HEK293 (cell line): ENCODE data around the gene PPP1CC.
A peak's percentile ranks its signal among the peaks of the same experiment; 100 is the strongest.

ENCODE experiments used
- CTCF ChIA-PET: fragments of 350-600 bp; formaldehyde crosslinking; extraction: SDS; loops from one replicate; lab custom pipeline; 2021; ENCODE audit warnings: antibody characterized with exemption; lab: Yijun Ruan, JAX
- POLR2A ChIA-PET: fragments of 300-600 bp; formaldehyde crosslinking; extraction: SDS; loops from one replicate; lab custom pipeline; 2020; ENCODE audit warnings: antibody characterized with exemption, inconsistent platforms; lab: Yijun Ruan, JAX
- H3K27ac ChIP-seq: fragments of 200-500 bp; sonication (Bioruptor generic); 2 replicates; pipeline ENCODE4 v1.5.1; 2014; ENCODE audit warnings: low read depth, low read length, control low read depth, inconsistent platforms; ENCODE audit errors: extremely low read depth
- H3K36me3 ChIP-seq, 2 experiments: fragments of 200-500 bp in 1 of 2; sonication (Bioruptor generic) in 1 of 2; 1 replicate in 1 of 2; 2 replicates in 1 of 2; pipeline ENCODE4 v1.5.1; 2014 to 2017; ENCODE audit warnings: inconsistent platforms in 2 of 2, low read length in 2 of 2; ENCODE audit not compliant: control insufficient read depth in 2 of 2, insufficient read depth in 1 of 2
- H3K4me1 ChIP-seq: fragments of 200-500 bp; sonication (Bioruptor generic); 2 replicates; pipeline ENCODE4 v1.5.1; 2014; ENCODE audit warnings: mild to moderate bottlenecking, low read length, inconsistent platforms; ENCODE audit not compliant: control insufficient read depth, insufficient read depth
- H3K4me3 ChIP-seq: 2 replicates; pipeline ENCODE4 v1.5.1; 2011; ENCODE audit warnings: low read depth, mild to moderate bottlenecking, control low read depth, low read length, moderate library complexity
- H3K9me3 ChIP-seq: fragments of 200-500 bp; sonication (Bioruptor generic); 2 replicates; pipeline ENCODE4 v1.5.1; 2014; ENCODE audit warnings: low read depth, low read length, inconsistent platforms; ENCODE audit not compliant: control insufficient read depth, insufficient read depth
- KLF7 ChIP-seq: fragments of 450-650 bp; formaldehyde crosslinking; IDR thresholded peaks from 2 replicates; pipeline ENCODE4 v1.5.1; 2016; ENCODE audit warnings: missing biosample characterization, missing genetic modification characterization, borderline replicate concordance
- KLF8 ChIP-seq: fragments of 450-650 bp; formaldehyde crosslinking; IDR thresholded peaks from 2 replicates; pipeline ENCODE4 v1.5.1; 2016; ENCODE audit warnings: missing biosample characterization, missing genetic modification characterization
- SCRT2 ChIP-seq: fragments of 450-650 bp; formaldehyde crosslinking; IDR thresholded peaks from 2 replicates; pipeline ENCODE4 v1.5.1; 2016; ENCODE audit warnings: missing biosample characterization, missing genetic modification characterization
- ZBTB1 ChIP-seq: fragments of 450-650 bp; formaldehyde crosslinking; IDR thresholded peaks from 2 replicates; pipeline ENCODE4 v1.5.1; 2016; ENCODE audit warnings: missing biosample characterization, missing genetic modification characterization
- ZNF121 ChIP-seq: fragments of 450-650 bp; formaldehyde crosslinking; IDR thresholded peaks from 2 replicates; pipeline ENCODE4 v1.5.1; 2016; ENCODE audit warnings: missing biosample characterization, missing genetic modification characterization
- ZNF132 ChIP-seq: fragments of 450-650 bp; formaldehyde crosslinking; IDR thresholded peaks from 2 replicates; pipeline ENCODE4 v1.5.1; 2017; ENCODE audit warnings: missing biosample characterization, missing genetic modification characterization, borderline replicate concordance
- ZNF138 ChIP-seq: fragments of 450-650 bp; formaldehyde crosslinking; IDR thresholded peaks from 2 replicates; pipeline ENCODE4 v1.5.1; 2016; ENCODE audit warnings: missing biosample characterization, missing genetic modification characterization, borderline replicate concordance
- ZNF140 ChIP-seq: fragments of 450-650 bp; formaldehyde crosslinking; IDR thresholded peaks from 2 replicates; pipeline ENCODE4 v1.5.1; 2016; ENCODE audit warnings: missing biosample characterization, missing genetic modification characterization
- ZNF423 ChIP-seq: fragments of 450-650 bp; formaldehyde crosslinking; IDR thresholded peaks from 2 replicates; pipeline ENCODE4 v1.5.1; 2016; ENCODE audit warnings: missing biosample characterization, missing genetic modification characterization
- ZNF549 ChIP-seq: fragments of 450-650 bp; IDR thresholded peaks from 2 replicates; pipeline ENCODE4 v1.5.1; 2018; ENCODE audit warnings: missing biosample characterization, missing genetic modification characterization, mild to moderate bottlenecking, inconsistent platforms, moderate library complexity
- ZNF558 ChIP-seq: fragments of 450-650 bp; formaldehyde crosslinking; IDR thresholded peaks from 2 replicates; pipeline ENCODE4 v1.5.1; 2016; ENCODE audit warnings: missing biosample characterization, missing genetic modification characterization
- ZNF585B ChIP-seq: fragments of 450-650 bp; formaldehyde crosslinking; IDR thresholded peaks from 2 replicates; pipeline ENCODE4 v1.5.1; 2016; ENCODE audit warnings: missing biosample characterization, missing genetic modification characterization
- ZNF624 ChIP-seq: fragments of 450-650 bp; formaldehyde crosslinking; IDR thresholded peaks from 2 replicates; pipeline ENCODE4 v1.5.1; 2017; ENCODE audit warnings: missing biosample characterization, missing genetic modification characterization
- ZNF654 ChIP-seq: fragments of 450-650 bp; formaldehyde crosslinking; IDR thresholded peaks from 2 replicates; pipeline ENCODE4 v1.5.1; 2016; ENCODE audit warnings: low read depth, missing biosample characterization, missing genetic modification characterization
- ZNF664 ChIP-seq: fragments of 450-650 bp; formaldehyde crosslinking; IDR thresholded peaks from 2 replicates; pipeline ENCODE4 v1.5.1; 2016; ENCODE audit warnings: missing biosample characterization, missing genetic modification characterization
- ZNF670 ChIP-seq: fragments of 450-650 bp; formaldehyde crosslinking; IDR thresholded peaks from 2 replicates; pipeline ENCODE4 v1.5.1; 2016; ENCODE audit warnings: missing biosample characterization, missing genetic modification characterization, low read depth
- ZSCAN16 ChIP-seq: fragments of 450-650 bp; formaldehyde crosslinking; IDR thresholded peaks from 2 replicates; pipeline ENCODE4 v1.5.1; 2016; ENCODE audit warnings: missing biosample characterization, missing genetic modification characterization
- ZSCAN23 ChIP-seq: fragments of 450-650 bp; formaldehyde crosslinking; IDR thresholded peaks from 2 replicates; pipeline ENCODE4 v1.5.1; 2016; ENCODE audit warnings: missing biosample characterization, missing genetic modification characterization
- TF ChIP-seq, protein P1 (sequence below): fragments of 450-650 bp; formaldehyde crosslinking; IDR thresholded peaks from 2 replicates; pipeline ENCODE4 v1.5.1; 2017; ENCODE audit warnings: missing biosample characterization, mild to moderate bottlenecking, missing genetic modification characterization, moderate library complexity
- TF ChIP-seq, protein P2 (sequence below): fragments of 450-650 bp; formaldehyde crosslinking; IDR thresholded peaks from 2 replicates; pipeline ENCODE4 v1.5.1; 2017; ENCODE audit warnings: missing biosample characterization, missing genetic modification characterization
- TF ChIP-seq, protein P3 (sequence below): fragments of 450-650 bp; formaldehyde crosslinking; IDR thresholded peaks from 2 replicates; pipeline ENCODE4 v1.5.1; 2016; ENCODE audit warnings: missing biosample characterization, missing genetic modification characterization, low read depth
- TF ChIP-seq, protein P4 (sequence below): fragments of 450-650 bp; formaldehyde crosslinking; conservative IDR thresholded peaks from 2 replicates; pipeline ENCODE4 v1.5.1; 2016; ENCODE audit warnings: low read depth, missing biosample characterization, missing genetic modification characterization
- TF ChIP-seq, protein P5 (sequence below): fragments of 450-650 bp; formaldehyde crosslinking; IDR thresholded peaks from 2 replicates; pipeline ENCODE4 v1.5.1; 2016; ENCODE audit warnings: missing biosample characterization, missing genetic modification characterization

PPP1CC gene

DNA sequence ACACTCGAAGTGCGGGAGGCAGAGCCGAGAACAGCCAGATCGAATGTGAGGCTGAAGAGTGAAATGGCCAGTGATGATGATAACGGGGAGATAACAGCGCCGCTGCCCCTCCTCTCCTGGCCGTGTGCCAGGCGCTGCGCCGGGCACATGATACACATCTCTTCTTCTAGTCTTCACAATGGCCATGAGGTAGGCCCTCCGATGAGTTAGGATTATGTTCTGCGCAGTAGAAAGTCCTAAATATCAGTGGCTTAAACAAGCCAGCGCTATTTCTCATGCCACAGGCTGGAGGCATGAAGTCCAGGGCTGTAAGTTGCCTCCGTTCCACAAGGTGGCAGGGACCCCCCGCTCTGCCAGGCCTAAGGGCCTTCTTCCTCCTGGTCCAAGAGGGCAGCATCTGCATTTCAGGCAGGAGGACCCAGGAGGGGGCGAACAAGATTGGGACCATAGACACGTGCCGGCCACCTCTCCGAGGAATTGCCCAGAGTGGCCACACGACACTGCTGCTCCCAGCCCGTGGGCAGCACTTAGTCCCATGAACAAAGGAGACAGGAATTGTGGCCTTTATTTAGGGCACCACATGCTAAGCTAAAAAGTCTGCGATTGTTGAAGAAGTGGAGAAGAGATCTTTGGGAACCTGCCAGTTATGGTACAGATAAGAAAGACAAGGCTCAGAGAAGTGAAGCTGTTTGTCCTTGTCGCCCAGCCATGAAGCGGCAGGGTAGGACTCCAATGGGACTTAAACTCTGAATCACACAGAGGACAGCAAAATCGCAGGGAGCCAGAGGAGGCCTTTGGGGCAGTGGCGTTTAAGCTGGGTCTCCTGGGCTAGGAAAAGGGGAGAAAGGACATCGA, 42.9 kb downstream of the PPP1CC start (continued):
- TF ChIP-seq, protein P1, sequence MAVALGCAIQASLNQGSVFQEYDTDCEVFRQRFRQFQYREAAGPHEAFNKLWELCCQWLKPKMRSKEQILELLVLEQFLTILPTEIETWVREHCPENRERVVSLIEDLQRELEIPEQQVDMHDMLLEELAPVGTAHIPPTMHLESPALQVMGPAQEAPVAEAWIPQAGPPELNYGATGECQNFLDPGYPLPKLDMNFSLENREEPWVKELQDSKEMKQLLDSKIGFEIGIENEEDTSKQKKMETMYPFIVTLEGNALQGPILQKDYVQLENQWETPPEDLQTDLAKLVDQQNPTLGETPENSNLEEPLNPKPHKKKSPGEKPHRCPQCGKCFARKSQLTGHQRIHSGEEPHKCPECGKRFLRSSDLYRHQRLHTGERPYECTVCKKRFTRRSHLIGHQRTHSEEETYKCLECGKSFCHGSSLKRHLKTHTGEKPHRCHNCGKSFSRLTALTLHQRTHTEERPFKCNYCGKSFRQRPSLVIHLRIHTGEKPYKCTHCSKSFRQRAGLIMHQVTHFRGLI (tag by site-specific recombination) = no peak

DNA sequence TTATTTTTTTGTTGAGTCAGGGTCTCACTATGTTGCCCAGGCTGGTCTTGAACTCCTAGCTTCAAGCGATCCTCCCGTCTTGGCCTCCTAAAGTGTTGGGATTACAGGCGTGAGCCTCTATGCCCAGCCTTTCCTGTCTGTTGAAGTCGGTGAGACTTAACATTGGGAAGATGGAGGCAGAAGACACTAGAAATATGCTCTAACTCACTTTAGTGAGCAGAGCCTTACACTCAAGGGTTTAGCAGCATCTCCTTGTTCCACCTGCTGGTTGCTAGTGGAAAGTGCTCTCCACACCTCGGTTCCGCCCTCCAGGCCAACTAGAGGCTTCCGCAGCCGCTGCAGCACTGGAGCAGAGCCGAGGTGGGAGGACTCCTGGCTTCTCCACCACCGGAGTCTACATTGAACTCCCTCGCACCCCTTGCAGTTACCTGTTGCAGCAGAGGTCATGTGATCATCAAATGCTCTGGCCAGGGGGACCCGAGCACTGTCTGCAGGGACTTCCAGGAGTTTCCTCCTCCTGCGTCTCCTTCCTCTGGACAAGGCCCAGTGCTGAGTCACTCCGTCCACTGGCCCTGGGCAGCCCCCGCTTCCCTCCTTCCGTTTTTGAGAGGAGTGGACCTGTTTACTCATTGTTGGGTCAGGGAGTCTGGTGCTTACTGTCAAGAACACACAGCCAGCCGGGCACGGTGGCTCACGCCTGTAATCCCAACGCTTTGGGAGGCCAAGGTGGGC, 44.4 kb downstream of the PPP1CC start:
- Histone ChIP-seq H3K4me3 (no peak overlapping the region), H3K9me3 (no peaks in the 10 kb centered on the region), H3K4me1 (no peaks in the 10 kb centered on the region), H3K27ac (no peak overlapping the region), H3K36me3 (no peaks in the 10 kb centered on the region)
- ChIA-PET CTCF (interaction anchor here (0.6 to 1.3 kb wide), 4 partner anchors 10 to 22 kb away, joined by 3 read pairs; no protein-coding TSS in a partner anchor), POLR2A (no interaction called here)
- TF ChIP-seq ZNF664 (tag by site-specific recombination) = no peak
- TF ChIP-seq ZNF132 (tag by site-specific recombination) = no peak
- no peak for TF ChIP-seq ZNF585B (tag by site-specific recombination)
- TF ChIP-seq ZNF549 (tag by site-specific recombination) = no peak
- TF ChIP-seq ZNF654 (tag by site-specific recombination) = peak; percentile 49
- no peak for TF ChIP-seq ZNF423 (tag by site-specific recombination)
- TF ChIP-seq ZSCAN16 (tag by site-specific recombination) = peak; percentile 97
- TF ChIP-seq, protein P2, sequence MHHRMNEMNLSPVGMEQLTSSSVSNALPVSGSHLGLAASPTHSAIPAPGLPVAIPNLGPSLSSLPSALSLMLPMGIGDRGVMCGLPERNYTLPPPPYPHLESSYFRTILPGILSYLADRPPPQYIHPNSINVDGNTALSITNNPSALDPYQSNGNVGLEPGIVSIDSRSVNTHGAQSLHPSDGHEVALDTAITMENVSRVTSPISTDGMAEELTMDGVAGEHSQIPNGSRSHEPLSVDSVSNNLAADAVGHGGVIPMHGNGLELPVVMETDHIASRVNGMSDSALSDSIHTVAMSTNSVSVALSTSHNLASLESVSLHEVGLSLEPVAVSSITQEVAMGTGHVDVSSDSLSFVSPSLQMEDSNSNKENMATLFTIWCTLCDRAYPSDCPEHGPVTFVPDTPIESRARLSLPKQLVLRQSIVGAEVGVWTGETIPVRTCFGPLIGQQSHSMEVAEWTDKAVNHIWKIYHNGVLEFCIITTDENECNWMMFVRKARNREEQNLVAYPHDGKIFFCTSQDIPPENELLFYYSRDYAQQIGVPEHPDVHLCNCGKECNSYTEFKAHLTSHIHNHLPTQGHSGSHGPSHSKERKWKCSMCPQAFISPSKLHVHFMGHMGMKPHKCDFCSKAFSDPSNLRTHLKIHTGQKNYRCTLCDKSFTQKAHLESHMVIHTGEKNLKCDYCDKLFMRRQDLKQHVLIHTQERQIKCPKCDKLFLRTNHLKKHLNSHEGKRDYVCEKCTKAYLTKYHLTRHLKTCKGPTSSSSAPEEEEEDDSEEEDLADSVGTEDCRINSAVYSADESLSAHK (tag by site-specific recombination) = no peak
- no peak for TF ChIP-seq ZNF624 (tag by site-specific recombination)
- no peak for TF ChIP-seq ZSCAN23 (tag by site-specific recombination)
- no peak for TF ChIP-seq KLF7 (tag by site-specific recombination)
- no peak for TF ChIP-seq ZNF138 (tag by site-specific recombination)
- TF ChIP-seq, protein P3, sequence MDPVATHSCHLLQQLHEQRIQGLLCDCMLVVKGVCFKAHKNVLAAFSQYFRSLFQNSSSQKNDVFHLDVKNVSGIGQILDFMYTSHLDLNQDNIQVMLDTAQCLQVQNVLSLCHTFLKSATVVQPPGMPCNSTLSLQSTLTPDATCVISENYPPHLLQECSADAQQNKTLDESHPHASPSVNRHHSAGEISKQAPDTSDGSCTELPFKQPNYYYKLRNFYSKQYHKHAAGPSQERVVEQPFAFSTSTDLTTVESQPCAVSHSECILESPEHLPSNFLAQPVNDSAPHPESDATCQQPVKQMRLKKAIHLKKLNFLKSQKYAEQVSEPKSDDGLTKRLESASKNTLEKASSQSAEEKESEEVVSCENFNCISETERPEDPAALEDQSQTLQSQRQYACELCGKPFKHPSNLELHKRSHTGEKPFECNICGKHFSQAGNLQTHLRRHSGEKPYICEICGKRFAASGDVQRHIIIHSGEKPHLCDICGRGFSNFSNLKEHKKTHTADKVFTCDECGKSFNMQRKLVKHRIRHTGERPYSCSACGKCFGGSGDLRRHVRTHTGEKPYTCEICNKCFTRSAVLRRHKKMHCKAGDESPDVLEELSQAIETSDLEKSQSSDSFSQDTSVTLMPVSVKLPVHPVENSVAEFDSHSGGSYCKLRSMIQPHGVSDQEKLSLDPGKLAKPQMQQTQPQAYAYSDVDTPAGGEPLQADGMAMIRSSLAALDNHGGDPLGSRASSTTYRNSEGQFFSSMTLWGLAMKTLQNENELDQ (tag by site-specific recombination) = no peak
- no peak for TF ChIP-seq KLF8 (tag by site-specific recombination)
- TF ChIP-seq SCRT2 (tag by site-specific recombination) = peak; percentile 85
- no peak for TF ChIP-seq ZNF140
- TF ChIP-seq ZNF670 (tag by site-specific recombination) = no peak
- TF ChIP-seq ZNF121 (tag by site-specific recombination) = peak; percentile 87
- TF ChIP-seq, protein P4, sequence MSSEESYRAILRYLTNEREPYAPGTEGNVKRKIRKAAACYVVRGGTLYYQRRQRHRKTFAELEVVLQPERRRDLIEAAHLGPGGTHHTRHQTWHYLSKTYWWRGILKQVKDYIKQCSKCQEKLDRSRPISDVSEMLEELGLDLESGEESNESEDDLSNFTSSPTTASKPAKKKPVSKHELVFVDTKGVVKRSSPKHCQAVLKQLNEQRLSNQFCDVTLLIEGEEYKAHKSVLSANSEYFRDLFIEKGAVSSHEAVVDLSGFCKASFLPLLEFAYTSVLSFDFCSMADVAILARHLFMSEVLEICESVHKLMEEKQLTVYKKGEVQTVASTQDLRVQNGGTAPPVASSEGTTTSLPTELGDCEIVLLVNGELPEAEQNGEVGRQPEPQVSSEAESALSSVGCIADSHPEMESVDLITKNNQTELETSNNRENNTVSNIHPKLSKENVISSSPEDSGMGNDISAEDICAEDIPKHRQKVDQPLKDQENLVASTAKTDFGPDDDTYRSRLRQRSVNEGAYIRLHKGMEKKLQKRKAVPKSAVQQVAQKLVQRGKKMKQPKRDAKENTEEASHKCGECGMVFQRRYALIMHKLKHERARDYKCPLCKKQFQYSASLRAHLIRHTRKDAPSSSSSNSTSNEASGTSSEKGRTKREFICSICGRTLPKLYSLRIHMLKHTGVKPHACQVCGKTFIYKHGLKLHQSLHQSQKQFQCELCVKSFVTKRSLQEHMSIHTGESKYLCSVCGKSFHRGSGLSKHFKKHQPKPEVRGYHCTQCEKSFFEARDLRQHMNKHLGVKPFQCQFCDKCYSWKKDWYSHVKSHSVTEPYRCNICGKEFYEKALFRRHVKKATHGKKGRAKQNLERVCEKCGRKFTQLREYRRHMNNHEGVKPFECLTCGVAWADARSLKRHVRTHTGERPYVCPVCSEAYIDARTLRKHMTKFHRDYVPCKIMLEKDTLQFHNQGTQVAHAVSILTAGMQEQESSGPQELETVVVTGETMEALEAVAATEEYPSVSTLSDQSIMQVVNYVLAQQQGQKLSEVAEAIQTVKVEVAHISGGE (tag by site-specific recombination) = no peak
- TF ChIP-seq ZNF558 (tag by site-specific recombination) = no peak
- TF ChIP-seq, protein P5, sequence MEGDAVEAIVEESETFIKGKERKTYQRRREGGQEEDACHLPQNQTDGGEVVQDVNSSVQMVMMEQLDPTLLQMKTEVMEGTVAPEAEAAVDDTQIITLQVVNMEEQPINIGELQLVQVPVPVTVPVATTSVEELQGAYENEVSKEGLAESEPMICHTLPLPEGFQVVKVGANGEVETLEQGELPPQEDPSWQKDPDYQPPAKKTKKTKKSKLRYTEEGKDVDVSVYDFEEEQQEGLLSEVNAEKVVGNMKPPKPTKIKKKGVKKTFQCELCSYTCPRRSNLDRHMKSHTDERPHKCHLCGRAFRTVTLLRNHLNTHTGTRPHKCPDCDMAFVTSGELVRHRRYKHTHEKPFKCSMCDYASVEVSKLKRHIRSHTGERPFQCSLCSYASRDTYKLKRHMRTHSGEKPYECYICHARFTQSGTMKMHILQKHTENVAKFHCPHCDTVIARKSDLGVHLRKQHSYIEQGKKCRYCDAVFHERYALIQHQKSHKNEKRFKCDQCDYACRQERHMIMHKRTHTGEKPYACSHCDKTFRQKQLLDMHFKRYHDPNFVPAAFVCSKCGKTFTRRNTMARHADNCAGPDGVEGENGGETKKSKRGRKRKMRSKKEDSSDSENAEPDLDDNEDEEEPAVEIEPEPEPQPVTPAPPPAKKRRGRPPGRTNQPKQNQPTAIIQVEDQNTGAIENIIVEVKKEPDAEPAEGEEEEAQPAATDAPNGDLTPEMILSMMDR (tag by site-specific recombination) = peak; percentile 77
- no peak for TF ChIP-seq ZBTB1
